BJ (cell line): Measurements from ENCODE around the gene ZNF503. TPM values are rescaled to one million over a fixed set of nuclear protein-coding genes. Genes with fewer than 3 reads are reported as not detected.

Experiments
- CTCF ChIA-PET: fragments of 350-600 bp; formaldehyde crosslinking; extraction: SDS; loops from one replicate; lab custom pipeline; 2021; ENCODE audit warnings: antibody characterized with exemption, inconsistent platforms; lab: Yijun Ruan, JAX
- POLR2A ChIA-PET: fragments of 300-600 bp; sonication (Branson Sonifier 250); formaldehyde crosslinking; extraction: SDS; loops from one replicate; lab custom pipeline; 2021; ENCODE audit warnings: antibody characterized with exemption; lab: Charles Lee
- DNase-seq: peaks from one replicate; pipeline ENCODE4 v3.0.0-alpha.2; 2011; ENCODE audit warnings: low read depth
- H3K27me3 ChIP-seq: 2 replicates; pipeline ENCODE4 v1.6.0; 2011; ENCODE audit warnings: low read length; ENCODE audit not compliant: control insufficient read depth, insufficient read depth
- H3K36me3 ChIP-seq: 2 replicates; pipeline ENCODE4 v1.5.1; 2011; ENCODE audit warnings: low read length; ENCODE audit not compliant: control insufficient read depth, insufficient read depth
- H3K4me3 ChIP-seq: 2 replicates; pipeline ENCODE4 v1.5.1; 2011; ENCODE audit warnings: low read depth, mild to moderate bottlenecking, control low read depth, low read length
- CTCF ChIP-seq: IDR thresholded peaks from 2 replicates; pipeline ENCODE4 v1.5.1; 2011; ENCODE audit warnings: low read depth, mild to moderate bottlenecking, control low read depth, inconsistent platforms, low read length, moderate library complexity; ENCODE audit not compliant: insufficient read depth
- polyA plus RNA-seq: library from polyadenylated mRNA; depleted of rRNA; stranded (reverse); fragments of >200 nt; gene quantifications from 2 replicates; pipeline ENCODE4 v1.2.3, GENCODE V29; 2011

ZNF503 gene
- polyA plus RNA-seq, 1 experiment = 0.45 TPM

DNA sequence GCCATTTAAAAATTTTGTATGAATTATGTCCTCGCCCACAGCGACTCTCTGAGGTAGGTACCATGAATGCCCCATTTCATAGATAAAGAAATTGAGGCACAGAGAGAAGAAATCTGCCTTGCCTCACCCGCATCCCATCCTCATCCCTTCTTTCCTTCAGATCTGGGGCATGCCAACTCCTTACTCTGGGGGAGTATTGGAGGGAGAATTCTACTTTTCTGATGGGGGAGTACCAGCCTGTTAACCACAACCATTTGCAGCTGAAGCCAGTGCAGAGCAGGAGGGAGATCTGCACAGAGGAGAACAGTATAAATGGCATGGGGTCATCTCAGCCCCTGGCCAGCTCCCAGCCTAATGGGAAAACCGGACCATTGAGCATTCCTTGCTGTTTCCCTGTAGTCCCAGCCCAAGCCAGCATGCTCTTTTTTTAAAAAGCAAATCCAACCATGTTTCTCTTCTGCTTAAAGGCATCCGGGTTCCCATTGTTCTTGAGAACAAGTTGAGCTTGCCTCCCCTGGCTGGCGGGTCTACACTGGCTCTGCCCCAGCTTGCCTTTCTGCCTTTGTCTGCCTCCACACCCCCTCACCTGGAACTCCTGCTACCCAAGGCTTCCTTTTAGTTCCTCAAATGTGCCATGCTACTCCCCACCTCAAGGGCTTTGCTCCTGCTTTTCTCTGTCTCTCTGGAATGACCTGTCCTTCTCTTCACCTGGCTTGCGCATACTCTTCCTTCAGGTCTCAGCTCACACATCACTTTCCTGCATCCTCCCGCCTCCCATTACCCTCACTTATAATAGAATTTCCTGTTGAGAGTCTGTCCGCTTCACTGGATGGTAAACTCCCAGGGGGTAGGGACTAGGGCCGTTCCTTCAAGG is 8.8 kb upstream of the ZNF503 start:
- DNase-seq = no peak
- CTCF ChIA-PET = no interaction called here
- Histone ChIP-seq H3K36me3 (no peaks in the 10 kb centered on the region), H3K4me3 (no peak overlapping the region), H3K27me3 (peaks cover 12% of the 10 kb centered on the region)
- TF ChIP-seq CTCF = no peak
- POLR2A ChIA-PET = no interaction called here

- POLR2A ChIA-PET = no interaction called here
- Histone ChIP-seq H3K27me3 (peaks cover 10% of the 10 kb centered on the region), H3K4me3 (peak overlapping the region; percentile 92), H3K36me3 (no peaks in the 10 kb centered on the region)
- TF ChIP-seq CTCF = no peak
- CTCF ChIA-PET = no interaction called here
- DNase-seq = no peak
These were observed 7.6 kb upstream of the ZNF503 start for GRCh38 chr10:75408911-75409885.

DNA sequence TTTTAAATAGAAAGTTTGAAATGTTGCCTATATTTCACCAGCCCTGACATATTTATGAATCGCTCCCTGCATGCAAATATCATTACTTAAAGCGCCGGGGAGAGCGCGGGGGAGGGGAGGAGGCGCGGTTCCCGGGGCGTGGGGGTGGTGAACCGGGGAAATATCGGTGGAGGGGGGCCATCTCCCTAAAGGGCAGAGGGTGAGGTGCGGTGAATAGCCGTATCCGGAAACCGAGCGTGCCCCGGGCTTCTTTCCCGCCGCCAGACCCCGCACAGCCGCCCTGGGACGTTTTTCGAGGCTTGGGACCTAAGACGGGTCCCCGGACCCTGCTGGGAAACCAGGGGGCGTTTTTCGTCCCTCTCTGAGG is 6.9 kb upstream of the ZNF503 start:
- no peak for TF ChIP-seq CTCF
- Histone ChIP-seq H3K27me3 (peaks cover 9% of the 10 kb centered on the region), H3K36me3 (no peaks in the 10 kb centered on the region), H3K4me3 (peak overlapping the region; percentile 92)
- POLR2A ChIA-PET = no interaction called here
- CTCF ChIA-PET = no interaction called here
- no peak for DNase-seq

- TF ChIP-seq CTCF = no peak
- POLR2A ChIA-PET = no interaction called here
- Histone ChIP-seq H3K27me3 (peaks cover 11% of the 10 kb centered on the region), H3K4me3 (peak overlapping the region; percentile 92), H3K36me3 (no peaks in the 10 kb centered on the region)
- no peak for DNase-seq
- CTCF ChIA-PET = no interaction called here
These were observed 6.3 kb upstream of the ZNF503 start for GRCh38 chr10:75407713-75408508.
